ENCODE data around the gene DNMBP.

DNMBP gene, protein sequence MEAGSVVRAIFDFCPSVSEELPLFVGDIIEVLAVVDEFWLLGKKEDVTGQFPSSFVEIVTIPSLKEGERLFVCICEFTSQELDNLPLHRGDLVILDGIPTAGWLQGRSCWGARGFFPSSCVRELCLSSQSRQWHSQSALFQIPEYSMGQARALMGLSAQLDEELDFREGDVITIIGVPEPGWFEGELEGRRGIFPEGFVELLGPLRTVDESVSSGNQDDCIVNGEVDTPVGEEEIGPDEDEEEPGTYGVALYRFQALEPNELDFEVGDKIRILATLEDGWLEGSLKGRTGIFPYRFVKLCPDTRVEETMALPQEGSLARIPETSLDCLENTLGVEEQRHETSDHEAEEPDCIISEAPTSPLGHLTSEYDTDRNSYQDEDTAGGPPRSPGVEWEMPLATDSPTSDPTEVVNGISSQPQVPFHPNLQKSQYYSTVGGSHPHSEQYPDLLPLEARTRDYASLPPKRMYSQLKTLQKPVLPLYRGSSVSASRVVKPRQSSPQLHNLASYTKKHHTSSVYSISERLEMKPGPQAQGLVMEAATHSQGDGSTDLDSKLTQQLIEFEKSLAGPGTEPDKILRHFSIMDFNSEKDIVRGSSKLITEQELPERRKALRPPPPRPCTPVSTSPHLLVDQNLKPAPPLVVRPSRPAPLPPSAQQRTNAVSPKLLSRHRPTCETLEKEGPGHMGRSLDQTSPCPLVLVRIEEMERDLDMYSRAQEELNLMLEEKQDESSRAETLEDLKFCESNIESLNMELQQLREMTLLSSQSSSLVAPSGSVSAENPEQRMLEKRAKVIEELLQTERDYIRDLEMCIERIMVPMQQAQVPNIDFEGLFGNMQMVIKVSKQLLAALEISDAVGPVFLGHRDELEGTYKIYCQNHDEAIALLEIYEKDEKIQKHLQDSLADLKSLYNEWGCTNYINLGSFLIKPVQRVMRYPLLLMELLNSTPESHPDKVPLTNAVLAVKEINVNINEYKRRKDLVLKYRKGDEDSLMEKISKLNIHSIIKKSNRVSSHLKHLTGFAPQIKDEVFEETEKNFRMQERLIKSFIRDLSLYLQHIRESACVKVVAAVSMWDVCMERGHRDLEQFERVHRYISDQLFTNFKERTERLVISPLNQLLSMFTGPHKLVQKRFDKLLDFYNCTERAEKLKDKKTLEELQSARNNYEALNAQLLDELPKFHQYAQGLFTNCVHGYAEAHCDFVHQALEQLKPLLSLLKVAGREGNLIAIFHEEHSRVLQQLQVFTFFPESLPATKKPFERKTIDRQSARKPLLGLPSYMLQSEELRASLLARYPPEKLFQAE (N-terminal part only)

DNA sequence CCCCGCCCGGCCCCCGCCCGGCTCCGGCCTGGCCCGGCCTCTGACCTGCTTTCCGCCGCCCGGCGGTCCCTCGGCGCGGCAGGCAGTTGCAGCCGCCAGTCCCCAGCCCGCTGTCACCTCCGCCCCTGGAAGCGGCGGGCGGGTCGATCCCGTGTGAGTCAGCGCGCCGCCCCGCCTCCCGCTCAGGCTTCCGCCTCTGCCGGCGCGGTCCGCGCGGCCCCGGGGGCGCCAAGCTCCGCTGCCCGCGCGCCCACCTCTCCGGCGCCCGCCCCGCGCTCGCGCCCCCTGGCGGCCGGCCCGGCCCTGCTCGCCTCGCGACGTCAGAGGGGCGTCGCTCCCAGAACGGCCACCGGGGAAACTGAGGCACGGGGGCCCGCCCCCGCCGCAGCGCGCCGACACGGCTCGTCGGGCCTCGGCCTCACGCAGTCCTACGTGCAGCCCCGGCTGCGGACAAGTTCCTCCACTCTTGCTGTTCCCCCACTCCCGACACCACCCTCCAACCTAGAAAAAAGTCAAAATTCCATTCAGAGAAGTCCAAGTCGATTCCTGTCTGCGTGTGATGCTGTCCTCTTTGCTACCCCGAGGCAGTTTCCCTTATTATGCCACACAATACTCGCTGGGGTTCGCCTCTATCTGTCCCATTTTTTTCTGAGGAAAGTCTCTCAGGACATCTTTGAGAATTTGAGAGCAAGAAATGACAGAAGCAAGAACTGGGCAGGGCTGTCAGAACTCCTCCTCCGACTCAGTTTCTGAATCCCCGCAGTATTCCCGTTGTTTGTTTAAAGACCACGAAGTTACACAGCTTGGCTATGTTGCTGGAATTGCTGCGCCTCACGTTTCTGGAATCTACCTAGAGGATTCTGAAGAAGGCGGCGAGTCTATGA lies at the start of gene DNMBP:
DNMBP (minus strand) TSS at position 155 of the 884 bp plus-strand sequence. CDS start 37,823 bp downstream, outside the sequence.
- DNase-seq = peak; percentile 16

GRCh38 chr10:100057948-100058347 lies 48.2 kb upstream of the DNMBP start:
- DNase-seq = no peak

DNA sequence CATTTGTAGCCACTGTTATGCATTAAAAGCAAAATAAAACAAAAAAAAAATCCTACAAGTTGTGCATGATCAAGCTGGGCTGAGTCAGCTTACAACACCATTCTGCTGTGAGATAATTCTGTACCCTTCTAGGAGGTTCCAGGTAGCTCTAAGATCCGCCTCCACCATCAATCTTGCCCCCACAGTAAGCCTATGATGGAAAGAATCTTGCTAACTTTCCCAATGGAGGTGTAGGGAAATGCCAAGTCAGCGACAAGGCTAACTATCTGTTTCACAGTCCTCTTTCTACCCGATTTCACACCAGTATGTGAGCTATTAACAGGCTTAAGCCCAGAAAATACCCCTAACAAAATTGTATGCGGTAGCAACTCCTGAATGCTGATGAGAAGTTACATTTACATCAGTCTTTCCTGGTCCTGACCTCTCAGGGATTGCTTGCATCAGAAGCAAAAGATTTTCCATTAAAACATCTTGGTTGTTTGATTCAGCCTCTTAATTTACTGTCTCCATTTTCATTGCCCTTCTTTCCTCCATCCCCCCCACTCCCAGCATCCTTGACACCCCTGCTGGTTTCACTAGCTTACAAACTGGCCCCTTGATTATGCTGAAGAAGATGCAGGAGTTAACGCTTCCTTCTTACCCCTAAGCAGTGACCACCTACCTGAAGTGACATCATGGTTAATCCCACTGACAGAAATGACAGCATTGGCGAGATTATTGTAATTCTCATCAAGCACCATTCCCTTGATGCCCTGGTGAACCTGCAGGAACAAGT lies 44.1 kb upstream of the DNMBP start:
- DNase-seq = no peak

- peak; percentile 2 for DNase-seq
These were observed 36.3 kb upstream of the DNMBP start for GRCh38 chr10:100046021-100046486.

DNA sequence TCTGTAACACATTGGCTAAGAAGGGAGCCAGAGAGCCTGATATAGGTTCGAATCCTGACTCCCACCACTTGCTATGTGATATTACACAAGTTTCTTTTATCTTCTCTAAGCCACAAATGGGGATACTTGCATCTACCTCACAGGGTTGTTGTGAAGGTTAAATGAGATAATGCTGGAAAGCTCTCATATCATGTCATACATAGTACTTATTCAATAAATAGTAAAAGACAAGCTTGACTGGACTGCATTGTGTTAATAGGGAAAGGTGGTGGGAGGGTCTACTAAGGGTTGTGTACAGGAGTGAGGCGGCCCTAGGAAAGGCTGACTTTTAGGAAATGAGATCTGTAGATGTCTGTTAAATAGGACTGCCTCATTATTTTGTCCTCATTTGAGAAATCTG lies 35.8 kb upstream of the DNMBP start:
- DNase-seq = no peak

DNA sequence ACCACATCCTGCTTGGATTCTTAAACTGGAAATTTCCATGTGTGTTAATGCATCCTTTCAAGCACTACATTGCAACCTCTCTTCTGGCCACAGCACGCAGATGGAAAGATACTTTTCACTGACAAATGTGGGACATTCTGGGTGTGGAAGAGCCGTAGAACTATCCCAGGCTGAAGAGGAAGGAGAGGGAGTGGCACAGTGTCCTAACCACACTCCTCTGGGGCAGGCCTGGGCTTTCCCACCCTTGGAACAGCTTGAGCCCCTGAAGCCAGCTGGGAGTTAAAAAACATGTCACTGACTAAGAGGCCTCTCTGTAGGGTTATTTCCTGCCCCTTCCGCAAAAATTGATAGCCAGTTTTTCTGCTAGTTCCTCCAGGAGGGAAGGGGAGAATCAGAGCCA lies 34.0 kb upstream of the DNMBP start:
- DNase-seq = no peak

- no peak for DNase-seq
These were observed 33.6 kb upstream of the DNMBP start for GRCh38 chr10:100043344-100043743.

DNA sequence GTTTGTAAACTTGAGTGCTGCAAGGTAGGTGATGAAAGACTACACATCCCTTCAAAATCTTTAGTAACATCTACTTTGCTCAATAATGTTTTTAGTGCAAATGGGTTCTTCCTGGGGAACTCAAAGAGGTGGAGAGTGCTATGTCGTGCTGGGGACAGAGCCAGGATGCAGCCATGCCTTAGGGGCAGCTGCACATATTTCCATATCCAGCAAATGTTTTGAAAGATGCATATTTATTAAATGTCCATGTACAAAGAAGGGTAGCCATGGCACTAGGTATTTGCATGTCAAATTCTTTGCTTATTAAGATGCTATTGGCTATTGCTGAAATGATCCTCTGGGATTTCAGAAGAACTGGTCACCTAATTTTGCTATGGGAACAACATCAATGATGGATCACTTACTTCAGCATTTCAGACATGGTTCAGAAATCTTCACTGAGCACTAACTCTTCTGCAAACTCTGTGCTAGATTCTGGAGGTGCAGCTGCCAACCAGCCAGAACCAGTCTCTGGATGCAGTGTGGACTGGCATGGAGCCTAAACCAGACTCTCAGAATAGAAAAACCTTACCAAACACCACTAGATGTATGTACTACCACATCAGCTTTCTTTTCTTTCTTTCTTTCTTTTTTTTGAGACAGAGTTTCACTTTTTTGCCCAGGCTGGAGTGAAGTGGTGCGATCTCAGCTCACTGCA lies 31.7 kb upstream of the DNMBP start:
- no peak for DNase-seq

DNA sequence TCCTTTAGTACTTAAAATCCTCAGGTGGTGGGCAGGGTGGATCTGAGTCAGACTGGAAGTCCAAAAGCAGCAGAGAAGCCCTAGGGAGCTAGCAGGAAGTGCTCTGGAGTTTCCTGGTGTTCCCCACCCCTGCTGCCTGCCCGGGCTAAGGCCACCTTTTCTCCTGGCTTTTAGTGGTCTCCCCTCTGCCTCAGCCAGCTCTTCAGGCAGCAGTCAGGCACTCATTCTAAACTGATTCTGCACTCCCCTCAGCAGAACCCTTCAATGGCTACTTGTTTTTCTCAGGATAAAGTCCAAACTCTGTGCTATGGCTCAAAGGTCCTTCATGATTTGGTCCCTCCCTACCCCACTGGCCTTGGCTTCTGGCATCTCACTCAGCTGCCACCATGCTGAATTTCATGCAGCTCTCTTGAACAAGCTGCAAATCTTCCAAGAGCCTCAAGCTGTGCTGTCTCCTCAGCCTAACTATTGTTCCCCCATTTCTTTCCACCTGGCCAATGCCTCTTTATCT lies 28.9 kb upstream of the DNMBP start:
- no peak for DNase-seq

DNA sequence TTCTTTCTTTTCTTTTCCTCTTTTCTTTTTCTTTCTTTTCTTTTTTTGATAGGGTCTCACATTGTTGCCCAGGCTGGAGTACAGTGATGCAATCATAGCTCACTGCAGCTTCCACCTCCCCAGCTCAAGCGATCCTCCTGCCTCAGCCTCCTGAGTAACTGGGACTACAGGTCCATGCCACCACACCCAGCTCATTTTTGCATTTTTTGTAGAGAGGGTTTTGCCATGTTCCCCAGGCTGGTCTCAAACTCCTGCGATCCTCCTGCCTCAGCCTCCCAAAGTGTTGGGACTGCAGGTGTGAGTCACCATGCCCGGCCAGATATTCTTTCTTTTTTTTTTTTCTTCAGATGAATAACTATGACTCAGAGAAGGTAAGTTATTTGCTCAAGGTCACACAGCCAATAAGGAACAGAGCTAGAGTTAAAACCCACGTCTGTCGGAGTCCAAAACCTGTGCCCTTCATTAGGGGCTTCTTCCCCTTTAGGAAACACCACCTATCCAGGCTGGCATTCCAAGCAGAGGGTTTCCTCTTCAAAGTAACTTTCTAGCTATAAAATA lies 28.1 kb upstream of the DNMBP start:
- DNase-seq = no peak

DNA sequence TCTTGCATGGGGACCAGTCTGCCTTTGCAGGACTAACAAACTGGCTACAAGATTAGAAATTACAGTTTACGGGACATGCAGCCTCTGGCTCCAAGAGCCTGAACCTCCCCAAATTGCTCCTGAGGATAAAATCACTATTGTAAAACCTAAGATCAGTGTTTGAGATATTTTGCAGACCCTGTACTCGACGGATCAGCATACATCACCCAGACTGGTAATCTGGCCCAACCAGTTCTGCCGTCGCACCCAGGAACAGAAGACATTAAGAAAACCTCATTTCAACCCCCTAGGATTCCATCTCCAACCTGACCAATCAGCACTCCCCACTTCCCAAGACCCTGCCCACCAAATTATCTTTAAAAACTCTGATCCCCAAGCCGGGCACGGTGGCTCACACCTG lies 27.1 kb upstream of the DNMBP start:
- DNase-seq = no peak

DNA sequence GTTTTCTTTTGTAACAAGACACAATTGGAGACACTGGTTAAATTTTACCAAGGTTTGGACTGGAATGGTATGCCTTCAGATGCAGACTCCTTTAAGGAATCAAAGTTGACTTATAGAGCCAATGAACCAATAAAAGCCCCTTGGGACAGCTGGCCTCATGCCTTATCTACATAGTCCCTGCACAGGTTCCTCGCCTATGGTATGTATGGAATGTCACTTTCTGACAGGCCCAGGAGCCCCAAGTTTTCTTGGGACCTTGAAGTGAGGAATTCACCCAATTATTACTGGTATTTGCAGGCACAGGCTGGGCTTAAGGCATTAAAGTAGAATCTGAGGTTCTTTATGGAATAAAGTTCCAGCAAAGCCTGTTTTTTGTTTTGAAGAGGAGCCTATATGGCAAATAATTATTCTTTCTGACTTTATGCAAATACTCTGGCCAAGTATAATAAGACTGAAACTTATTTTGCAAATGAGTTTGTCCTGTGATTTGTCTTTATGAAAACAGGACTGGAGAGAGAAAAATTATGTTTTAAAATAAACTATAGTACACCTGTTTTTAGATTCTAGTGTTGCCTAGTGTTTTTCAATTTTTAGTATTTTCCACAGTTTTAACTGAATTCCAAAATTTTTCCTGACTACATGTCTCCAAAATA lies 24.1 kb upstream of the DNMBP start:
- DNase-seq = no peak

GRCh38 chr10:100027416-100027815 lies 17.7 kb upstream of the DNMBP start:
- no peak for DNase-seq

- no peak for DNase-seq
These were observed 15.8 kb upstream of the DNMBP start for GRCh38 chr10:100025576-100025975.

- DNase-seq = no peak
These were observed 15.0 kb upstream of the DNMBP start for GRCh38 chr10:100024748-100025147.

DNA sequence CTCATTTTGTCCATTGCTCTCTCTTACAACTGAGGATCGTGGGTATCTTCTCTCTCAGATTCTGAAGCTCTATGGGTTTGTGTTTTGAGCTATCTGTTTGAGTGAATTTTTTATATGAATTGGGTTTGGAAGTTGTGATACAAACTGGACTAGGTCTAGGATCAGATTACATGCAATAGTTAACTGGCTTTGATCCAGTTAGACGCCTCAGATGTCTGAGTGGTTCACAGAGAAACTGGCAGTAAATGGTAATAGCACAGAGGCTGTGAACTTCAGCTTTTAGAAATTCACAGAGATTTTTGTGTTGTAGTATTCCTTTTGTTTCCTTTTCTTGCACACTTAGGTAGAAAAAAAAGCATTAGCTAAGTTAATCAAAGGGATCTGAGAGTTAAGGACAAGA lies 12.7 kb upstream of the DNMBP start:
- no peak for DNase-seq

DNA sequence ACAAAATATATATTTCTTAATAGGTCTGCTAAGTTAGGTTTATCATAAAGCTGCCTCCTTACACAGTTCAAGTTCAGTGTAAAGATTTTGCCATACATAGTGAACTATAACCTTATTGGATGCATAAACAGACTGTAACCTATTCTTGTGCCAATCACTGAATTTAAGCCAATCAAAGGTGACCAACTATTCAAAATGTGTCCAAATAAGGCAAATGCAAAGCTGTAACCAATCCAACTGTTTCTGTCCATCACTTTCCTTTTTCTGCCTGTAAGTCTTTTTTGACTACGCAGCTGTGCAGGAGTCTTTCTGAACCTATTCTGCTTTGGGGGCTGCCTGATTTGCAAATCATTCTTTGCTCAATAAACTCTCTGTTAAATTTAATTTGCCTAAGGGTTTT lies 11.6 kb upstream of the DNMBP start:
- no peak for DNase-seq

GRCh38 chr10:100020886-100021253 lies 11.1 kb upstream of the DNMBP start:
- DNase-seq = no peak

DNA sequence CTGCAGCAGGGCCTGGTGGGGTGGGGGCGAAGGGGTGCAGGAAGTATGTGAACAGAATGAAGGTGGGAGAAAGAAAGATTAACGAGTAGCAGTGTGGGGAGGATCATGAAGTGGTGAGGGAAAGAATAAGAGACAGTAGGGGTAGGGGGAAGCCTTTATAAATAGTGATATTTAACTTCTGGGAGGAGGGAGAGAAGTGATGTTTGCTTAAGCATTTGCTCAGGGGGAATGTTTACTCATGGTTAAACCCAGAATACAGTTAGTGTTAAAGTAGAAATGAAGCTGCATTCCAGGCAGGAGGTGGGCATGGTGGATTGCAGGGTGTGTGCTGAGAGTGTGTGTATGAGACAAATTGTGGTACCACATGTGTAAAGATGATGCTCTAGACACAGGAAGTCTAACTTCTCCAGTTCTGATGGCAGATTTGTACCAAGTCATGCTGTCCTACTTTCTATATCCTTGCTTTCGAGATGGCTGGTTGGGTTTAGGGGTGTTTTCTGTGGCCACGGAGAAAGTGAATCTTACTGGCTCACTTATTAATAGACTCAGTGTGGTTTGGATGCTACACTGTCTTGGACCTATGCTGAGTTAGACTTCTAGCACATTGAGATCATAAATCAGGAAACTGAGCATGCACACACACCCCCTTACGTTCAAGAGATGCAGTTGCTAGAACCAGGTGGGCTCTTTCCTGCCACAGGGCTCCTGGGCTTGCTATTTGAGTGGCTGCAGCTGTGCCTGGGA lies 10.6 kb upstream of the DNMBP start:
- no peak for DNase-seq
